SK-N-SH treated with all-trans-retinoic acid at 6 μM for 48 hours (cell line): ENCODE measurements around the gene PDZK1IP1.

Source experiments
- ATAC-seq: fragments of 200-7000 bp; cut with Tn5 transposase; 3 replicates; pipeline ENCODE4 v1.9.1; 2020; ENCODE audit warnings: mild to moderate bottlenecking, moderate library complexity
- ARNTL ChIP-seq: fragments of 450-650 bp; formaldehyde crosslinking; IDR thresholded peaks from 2 replicates; pipeline ENCODE4 v1.5.0; 2020; ENCODE audit warnings: low read depth, mild to moderate bottlenecking, moderate library complexity, borderline replicate concordance
- CREB5 ChIP-seq: fragments of 250-450 bp; sonication (Bioruptor Pico); IDR thresholded peaks from 2 replicates; pipeline ENCODE4 v1.5.1; 2020; ENCODE audit warnings: low read depth, mild to moderate bottlenecking, moderate library complexity
- ESRRG ChIP-seq: fragments of 250-450 bp; sonication (Bioruptor Pico); IDR thresholded peaks from 2 replicates; pipeline ENCODE4 v1.6.1; 2021; ENCODE audit warnings: mild to moderate bottlenecking
- ISL1 ChIP-seq: fragments of 250-450 bp; sonication (Bioruptor Pico); IDR thresholded peaks from 2 replicates; pipeline ENCODE4 v2.1.2; 2022; ENCODE audit warnings: mild to moderate bottlenecking, moderate library complexity
- OSR1 ChIP-seq: fragments of 250-450 bp; sonication (Bioruptor Pico); IDR thresholded peaks from 2 replicates; pipeline ENCODE4 v1.8.0; 2022; ENCODE audit warnings: moderate library complexity, mild to moderate bottlenecking, inconsistent platforms
- POU6F1 ChIP-seq: fragments of 250-450 bp; sonication (Bioruptor Pico); IDR thresholded peaks from 2 replicates; pipeline ENCODE4 v1.8.0; 2021; ENCODE audit warnings: low read depth, mild to moderate bottlenecking, moderate library complexity, borderline replicate concordance
- PPARA ChIP-seq: fragments of 250-450 bp; sonication (Bioruptor Pico); IDR thresholded peaks from 2 replicates; pipeline ENCODE4 v1.5.0; 2020; ENCODE audit warnings: mild to moderate bottlenecking, borderline replicate concordance
- SNAI2 ChIP-seq: fragments of 250-450 bp; sonication (Bioruptor Pico); IDR thresholded peaks from 2 replicates; pipeline ENCODE4 v1.5.0; 2020; ENCODE audit warnings: mild to moderate bottlenecking, moderate library complexity
- TCF4 ChIP-seq: fragments of 250-450 bp; sonication (Bioruptor Pico); IDR thresholded peaks from 2 replicates; pipeline ENCODE4 v1.8.0; 2021; ENCODE audit warnings: mild to moderate bottlenecking, moderate library complexity, borderline replicate concordance
- TOX ChIP-seq: fragments of 250-450 bp; sonication (Bioruptor Pico); IDR thresholded peaks from 2 replicates; pipeline ENCODE4 v1.8.0; 2021; ENCODE audit warnings: mild to moderate bottlenecking, moderate library complexity, borderline replicate concordance
- TSHZ2 ChIP-seq: fragments of 250-450 bp; sonication (Bioruptor Pico); IDR thresholded peaks from 2 replicates; pipeline ENCODE4 v1.5.0; 2020; ENCODE audit warnings: mild to moderate bottlenecking, moderate library complexity
- ZC3H10 ChIP-seq: fragments of 250-450 bp; sonication (Bioruptor Pico); IDR thresholded peaks from 2 replicates; pipeline ENCODE4 v1.5.1; 2021; ENCODE audit warnings: mild to moderate bottlenecking, moderate library complexity
- ZFP3 ChIP-seq: fragments of 250-450 bp; sonication (Bioruptor Pico); IDR thresholded peaks from 2 replicates; pipeline ENCODE4 v1.5.0; 2020; ENCODE audit warnings: mild to moderate bottlenecking, moderate library complexity
- ZFP30 ChIP-seq: fragments of 450-650 bp; formaldehyde crosslinking; IDR thresholded peaks from 2 replicates; pipeline ENCODE4 v1.5.0; 2022; ENCODE audit warnings: mild to moderate bottlenecking, moderate library complexity
- ZNF565 ChIP-seq: fragments of 450-650 bp; formaldehyde crosslinking; conservative IDR thresholded peaks from 2 replicates; pipeline ENCODE4 v1.5.0; 2020; ENCODE audit warnings: low read depth, mild to moderate bottlenecking, moderate library complexity
- ZNF70 ChIP-seq: fragments of 450-650 bp; formaldehyde crosslinking; IDR thresholded peaks from 2 replicates; pipeline ENCODE4 v1.5.0; 2020; ENCODE audit warnings: mild to moderate bottlenecking, moderate library complexity
- ZNF8 ChIP-seq: fragments of 450-650 bp; formaldehyde crosslinking; IDR thresholded peaks from 2 replicates; pipeline ENCODE4 v1.5.0; 2020; ENCODE audit warnings: mild to moderate bottlenecking, moderate library complexity
- TF ChIP-seq, protein P1 (sequence below): fragments of 250-450 bp; sonication (Bioruptor Pico); IDR thresholded peaks from 2 replicates; pipeline ENCODE4 v1.5.1; 2021; ENCODE audit warnings: mild to moderate bottlenecking, moderate library complexity

PDZK1IP1 gene

GRCh38 chr1:47181095-47181954, 8.5 kb downstream of the PDZK1IP1 start (continued):
- TF ChIP-seq TSHZ2 (CRISPR knock-in tag) (no peak), ISL1 (CRISPR knock-in tag) (no peak)
- TF ChIP-seq, all 23 proteins: peak for 0

- no peak for ATAC-seq
- TF ChIP-seq ZNF565 = no peak
- TF ChIP-seq CREB5 = no peak
- TF ChIP-seq ZC3H10 (CRISPR knock-in tag) = no peak
- TF ChIP-seq POU6F1 (CRISPR knock-in tag) = no peak
- no peak for TF ChIP-seq ZFP3 (CRISPR knock-in tag)
- TF ChIP-seq TOX = no peak
- no peak for TF ChIP-seq ESRRG
- TF ChIP-seq OSR1 = no peak
- no peak for TF ChIP-seq ZNF70 (CRISPR knock-in tag)
- no peak for TF ChIP-seq ARNTL
- TF ChIP-seq ISL1 (CRISPR knock-in tag) = no peak
- TF ChIP-seq TSHZ2 (CRISPR knock-in tag) = no peak
- no peak for TF ChIP-seq PPARA (CRISPR knock-in tag)
- TF ChIP-seq, all 23 proteins: peak for 0
These were observed 9.2 kb downstream of the PDZK1IP1 start for GRCh38 chr1:47180603-47181094.

DNA sequence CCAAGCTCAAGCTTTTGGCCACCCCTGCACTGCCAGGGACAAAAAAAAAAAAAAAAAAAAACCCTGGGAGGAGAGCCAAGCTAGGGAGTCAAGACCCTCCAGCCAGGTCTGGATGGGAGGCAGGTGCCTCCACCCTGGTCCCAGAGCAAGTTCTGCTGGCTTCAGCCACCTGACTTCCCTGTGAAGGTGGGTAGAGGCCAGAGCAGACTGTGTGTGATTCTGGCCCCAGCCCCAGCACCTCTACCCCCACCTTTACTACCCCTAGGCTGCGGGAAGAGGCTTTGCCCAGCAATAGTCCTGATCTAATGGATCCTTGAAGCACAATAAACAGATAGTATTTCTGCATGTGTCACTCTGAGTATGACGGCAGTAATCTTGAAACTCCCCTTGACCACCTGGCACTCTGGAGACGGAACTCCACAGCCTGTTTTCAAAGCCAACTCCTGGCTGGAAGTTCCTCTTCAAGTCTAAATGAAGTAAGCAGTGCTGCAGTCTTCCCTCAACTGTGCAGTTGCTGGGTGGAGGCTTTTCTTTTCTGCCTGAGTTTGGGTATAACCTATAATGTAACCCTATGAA, 9.8 kb downstream of the PDZK1IP1 start:
- no peak for ATAC-seq
- TF ChIP-seq ZFP30 (CRISPR knock-in tag) (no peak), CREB5 (no peak), ZC3H10 (CRISPR knock-in tag) (no peak), SNAI2 (CRISPR knock-in tag) (no peak), POU6F1 (CRISPR knock-in tag) (no peak), ZNF8 (CRISPR knock-in tag) (no peak), TCF4 (CRISPR knock-in tag) (no peak), ZNF70 (CRISPR knock-in tag) (no peak), ARNTL (no peak), TSHZ2 (CRISPR knock-in tag) (no peak), OSR1 (no peak), PPARA (CRISPR knock-in tag) (no peak)
- TF ChIP-seq, protein P1, sequence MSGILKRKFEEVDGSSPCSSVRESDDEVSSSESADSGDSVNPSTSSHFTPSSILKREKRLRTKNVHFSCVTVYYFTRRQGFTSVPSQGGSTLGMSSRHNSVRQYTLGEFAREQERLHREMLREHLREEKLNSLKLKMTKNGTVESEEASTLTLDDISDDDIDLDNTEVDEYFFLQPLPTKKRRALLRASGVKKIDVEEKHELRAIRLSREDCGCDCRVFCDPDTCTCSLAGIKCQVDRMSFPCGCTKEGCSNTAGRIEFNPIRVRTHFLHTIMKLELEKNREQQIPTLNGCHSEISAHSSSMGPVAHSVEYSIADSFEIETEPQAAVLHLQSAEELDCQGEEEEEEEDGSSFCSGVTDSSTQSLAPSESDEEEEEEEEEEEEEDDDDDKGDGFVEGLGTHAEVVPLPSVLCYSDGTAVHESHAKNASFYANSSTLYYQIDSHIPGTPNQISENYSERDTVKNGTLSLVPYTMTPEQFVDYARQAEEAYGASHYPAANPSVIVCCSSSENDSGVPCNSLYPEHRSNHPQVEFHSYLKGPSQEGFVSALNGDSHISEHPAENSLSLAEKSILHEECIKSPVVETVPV (CRISPR knock-in tag) = no peak
